ENCODE data around the gene RASL12. TPM values are rescaled to one million over a fixed set of nuclear protein-coding genes. Genes with fewer than 3 reads are reported as not detected.

The RASL12 gene
- total and polyA plus RNA-seq, 2 of the 8 experiments (the other 6 are each of a cell fraction or from before 2014, with no cell fraction given) = 9.5 to 10.3 TPM

GRCh38 chr15:65115542-65115941, 47.8 kb upstream of the RASL12 start (continued):
- TF ChIP-seq CTCF (IDR thresholded peaks at IDR 0.05; ENCODE audit: control extremely low read depth in 1 of 3, insufficient read depth in 1 of 3, low read depth in 1 of 3, low read length in 3 of 3) (no peak), FOSL1 (IDR thresholded peaks at IDR 0.05; ENCODE audit: insufficient read depth, low read depth, low read length) (no peak), JUND (IDR thresholded peaks at IDR 0.05; ENCODE audit: low read length) (no peak)
